Duodenal mucosa (tissue), 2 donors: ENCODE data around the gene OR8B4.

ENCODE experiments used
- H3K27ac ChIP-seq: one replicate; pipeline ENCODE4 v1.7.0; 2013; ENCODE audit warnings: low read depth, low read length
- H3K27me3 ChIP-seq, 2 donors: one replicate each; pipeline ENCODE4 v1.7.0; 2013; ENCODE audit warnings: low read length in 2 of 2, control low read depth in 1 of 2; ENCODE audit not compliant: insufficient read depth in 2 of 2, control insufficient read depth in 1 of 2
- H3K36me3 ChIP-seq, 2 donors: one replicate each; pipeline ENCODE4 v1.7.0; 2013; ENCODE audit warnings: low read length in 2 of 2, control low read depth in 1 of 2; ENCODE audit not compliant: insufficient read depth in 2 of 2, control insufficient read depth in 1 of 2
- H3K4me1 ChIP-seq, 2 donors: one replicate each; pipeline ENCODE4 v1.7.0; 2013; ENCODE audit warnings: low read length in 2 of 2, control low read depth in 1 of 2; ENCODE audit not compliant: insufficient read depth in 2 of 2, control insufficient read depth in 1 of 2
- H3K4me3 ChIP-seq, 2 donors: one replicate each; pipeline ENCODE4 v1.7.0; 2013; ENCODE audit warnings: low read length in 2 of 2, low read depth in 1 of 2
- H3K9ac ChIP-seq, 2 donors: one replicate each; pipeline ENCODE4 v1.7.0; 2013; ENCODE audit warnings: low read length in 2 of 2, low read depth in 1 of 2
- H3K9me3 ChIP-seq, 2 donors: one replicate each; pipeline ENCODE4 v1.7.0; 2013; ENCODE audit warnings: low read length in 2 of 2, control low read depth in 1 of 2; ENCODE audit not compliant: control insufficient read depth in 1 of 2

OR8B4 gene

GRCh38 chr11:124380585-124380984 lies 44.1 kb downstream of the OR8B4 start:
- Histone ChIP-seq H3K9me3 (no peaks in the 10 kb centered on the region), H3K27ac (no peak overlapping the region), H3K27me3 (no peaks in the 10 kb centered on the region), H3K4me1 (no peaks in the 10 kb centered on the region), H3K36me3 (no peaks in the 10 kb centered on the region), H3K4me3 (no peak overlapping the region), H3K9ac (no peak overlapping the region)

GRCh38 chr11:124376280-124376679 lies 48.4 kb downstream of the OR8B4 start:
- Histone ChIP-seq H3K9me3 (no peaks in the 10 kb centered on the region), H3K4me1 (no peaks in the 10 kb centered on the region), H3K36me3 (no peaks in the 10 kb centered on the region), H3K27ac (no peak overlapping the region), H3K9ac (no peak overlapping the region), H3K27me3 (no peaks in the 10 kb centered on the region), H3K4me3 (no peak overlapping the region)
